MCF 10A (cell line): Measurements from ENCODE around the gene PTPRM. TPM values are rescaled to one million over a fixed set of nuclear protein-coding genes. Genes with fewer than 3 reads are reported as not detected.

ENCODE experiments used
- BruUV-seq: library from RNA; stranded (reverse); fragments of 400-500 nt; replicated peaks from 2 replicates; lab custom pipeline; 2021; lab: Mats Ljungman, UMichigan
- CTCF ChIA-PET: fragments of 300-600 bp; sonication (Branson Sonifier 250); formaldehyde crosslinking; extraction: SDS; loops from one replicate; lab custom pipeline; 2021; ENCODE audit warnings: antibody characterized with exemption, inconsistent platforms; lab: Yijun Ruan, JAX
- POLR2A ChIA-PET: fragments of 300-600, 350-650 bp; sonication (Branson Sonifier 250); formaldehyde crosslinking; extraction: SDS; loops from one replicate; lab custom pipeline; 2020; ENCODE audit warnings: antibody characterized with exemption, inconsistent platforms; lab: Yijun Ruan, JAX
- DNase-seq: peaks from one replicate; pipeline ENCODE4 v3.0.0-alpha.2; 2018; ENCODE audit not compliant: unreplicated experiment
- H3K27ac Mint-ChIP-seq: one replicate; pipeline ENCODE4 v1.8.0; 2022; ENCODE audit warnings: mild to moderate bottlenecking, low read depth, mixed read lengths; ENCODE audit not compliant: unreplicated experiment
- H3K27me3 Mint-ChIP-seq: one replicate; pipeline ENCODE4 v1.8.0; 2022; ENCODE audit warnings: mixed read lengths; ENCODE audit not compliant: insufficient read depth, unreplicated experiment
- H3K36me3 Mint-ChIP-seq: one replicate; pipeline ENCODE4 v1.8.0; 2022; ENCODE audit warnings: mild to moderate bottlenecking, moderate library complexity, mixed read lengths; ENCODE audit not compliant: insufficient read depth, unreplicated experiment
- H3K4me1 Mint-ChIP-seq: one replicate; pipeline ENCODE4 v1.8.0; 2022; ENCODE audit warnings: mixed read lengths; ENCODE audit not compliant: insufficient read depth, unreplicated experiment
- H3K4me3 Mint-ChIP-seq: one replicate; pipeline ENCODE4 v1.8.0; 2022; ENCODE audit warnings: mild to moderate bottlenecking, moderate library complexity, mixed read lengths; ENCODE audit not compliant: unreplicated experiment
- H3K9me3 Mint-ChIP-seq: one replicate; pipeline ENCODE4 v1.8.0; 2022; ENCODE audit warnings: mixed read lengths; ENCODE audit not compliant: unreplicated experiment
- intact Hi-C: fragments of 100-400 bp; cut with micrococcal nuclease; formaldehyde crosslinking; loops from 2 replicates; pipeline ENCODE4 v1.14.1; 2022
- total RNA-seq: library from RNA; stranded (reverse); gene quantifications from 2 replicates; pipeline ENCODE4 v1.2.3, GENCODE V29; 2022
- TF ChIP-seq, protein P1 (sequence below): fragments of 200-600 bp; IDR thresholded peaks from one replicate; pipeline ENCODE4 v1.8.0; 2022; ENCODE audit warnings: antibody characterized with exemption, mild to moderate bottlenecking; ENCODE audit not compliant: unreplicated experiment

PTPRM gene
- total RNA-seq, 1 experiment from 2014 or later = 82.8 TPM

DNA sequence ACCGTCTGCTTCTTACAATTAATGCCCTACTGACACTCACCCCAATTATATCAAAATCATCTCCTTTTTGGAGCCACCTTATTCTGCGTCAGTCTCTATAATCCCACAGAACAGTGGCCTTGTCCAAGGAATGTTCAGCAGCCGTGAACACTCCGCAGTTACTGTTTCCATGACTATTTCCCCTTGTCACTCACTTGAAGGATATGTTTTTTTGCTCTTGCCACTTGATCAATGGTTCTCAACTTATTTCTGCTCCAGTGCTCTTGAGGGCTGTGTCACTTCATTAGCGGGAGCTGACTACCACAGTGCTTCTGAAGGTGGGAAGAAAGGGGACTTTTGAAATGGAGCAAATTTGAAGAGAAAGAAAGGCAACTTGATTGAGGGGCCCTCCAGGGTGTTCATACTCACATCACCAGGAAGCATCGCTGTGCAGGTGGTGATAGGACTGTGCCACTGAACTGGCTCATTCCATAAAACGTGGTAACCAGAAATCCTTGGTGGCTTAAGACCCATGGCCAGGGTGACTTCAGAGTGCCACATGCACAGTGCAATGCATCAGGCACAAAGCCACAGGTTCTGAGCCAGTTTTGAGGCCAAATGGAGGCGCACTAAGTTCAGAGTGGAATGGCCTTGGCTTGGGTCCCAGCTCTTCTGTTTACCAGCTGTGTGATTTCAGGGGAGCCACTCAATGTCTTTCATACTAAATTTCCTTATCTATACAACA is 721.5 kb downstream of the PTPRM start:
- Mint-ChIP-seq H3K36me3 (peaks cover 7% of the 10 kb centered on the region), H3K9me3 (no peaks in the 10 kb centered on the region), H3K4me3 (no peak overlapping the region), H3K4me1 (no peaks in the 10 kb centered on the region), H3K27me3 (no peaks in the 10 kb centered on the region), H3K27ac (no peak overlapping the region)
- POLR2A ChIA-PET = no interaction called here
- TF ChIP-seq, protein P1, sequence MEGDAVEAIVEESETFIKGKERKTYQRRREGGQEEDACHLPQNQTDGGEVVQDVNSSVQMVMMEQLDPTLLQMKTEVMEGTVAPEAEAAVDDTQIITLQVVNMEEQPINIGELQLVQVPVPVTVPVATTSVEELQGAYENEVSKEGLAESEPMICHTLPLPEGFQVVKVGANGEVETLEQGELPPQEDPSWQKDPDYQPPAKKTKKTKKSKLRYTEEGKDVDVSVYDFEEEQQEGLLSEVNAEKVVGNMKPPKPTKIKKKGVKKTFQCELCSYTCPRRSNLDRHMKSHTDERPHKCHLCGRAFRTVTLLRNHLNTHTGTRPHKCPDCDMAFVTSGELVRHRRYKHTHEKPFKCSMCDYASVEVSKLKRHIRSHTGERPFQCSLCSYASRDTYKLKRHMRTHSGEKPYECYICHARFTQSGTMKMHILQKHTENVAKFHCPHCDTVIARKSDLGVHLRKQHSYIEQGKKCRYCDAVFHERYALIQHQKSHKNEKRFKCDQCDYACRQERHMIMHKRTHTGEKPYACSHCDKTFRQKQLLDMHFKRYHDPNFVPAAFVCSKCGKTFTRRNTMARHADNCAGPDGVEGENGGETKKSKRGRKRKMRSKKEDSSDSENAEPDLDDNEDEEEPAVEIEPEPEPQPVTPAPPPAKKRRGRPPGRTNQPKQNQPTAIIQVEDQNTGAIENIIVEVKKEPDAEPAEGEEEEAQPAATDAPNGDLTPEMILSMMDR = no peak
- no peak for DNase-seq
- BruUV-seq = no TSS peak
- intact Hi-C loops = no loop called here
- CTCF ChIA-PET = no interaction called here

DNA sequence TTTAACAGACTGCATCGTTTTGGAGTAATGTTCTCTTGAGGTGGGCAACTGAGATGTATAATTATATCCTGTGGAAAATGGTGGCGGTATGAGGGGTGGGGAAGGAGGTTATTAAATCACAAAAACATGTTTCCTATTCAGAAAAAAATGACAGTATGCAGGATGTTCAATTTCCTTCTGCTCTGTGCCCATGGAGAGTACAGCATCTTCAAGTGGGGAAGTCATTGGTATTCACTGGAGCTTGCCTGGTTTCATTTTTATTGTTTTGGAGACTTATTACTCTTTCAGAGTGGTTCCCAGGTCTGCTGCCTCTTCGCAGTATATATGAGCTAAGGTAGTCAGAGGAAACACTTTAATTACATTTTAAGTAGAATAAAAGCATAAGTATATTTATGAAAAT is 723.3 kb downstream of the PTPRM start:
- Mint-ChIP-seq H3K36me3 (peaks cover 7% of the 10 kb centered on the region), H3K4me1 (no peaks in the 10 kb centered on the region), H3K27me3 (no peaks in the 10 kb centered on the region), H3K4me3 (no peak overlapping the region), H3K9me3 (no peaks in the 10 kb centered on the region), H3K27ac (no peak overlapping the region)
- intact Hi-C loops = no loop called here
- TF ChIP-seq, protein P1 = no peak
- ChIA-PET CTCF (no interaction called here), POLR2A (no interaction called here)
- no peak for DNase-seq
- no TSS peak for BruUV-seq

DNA sequence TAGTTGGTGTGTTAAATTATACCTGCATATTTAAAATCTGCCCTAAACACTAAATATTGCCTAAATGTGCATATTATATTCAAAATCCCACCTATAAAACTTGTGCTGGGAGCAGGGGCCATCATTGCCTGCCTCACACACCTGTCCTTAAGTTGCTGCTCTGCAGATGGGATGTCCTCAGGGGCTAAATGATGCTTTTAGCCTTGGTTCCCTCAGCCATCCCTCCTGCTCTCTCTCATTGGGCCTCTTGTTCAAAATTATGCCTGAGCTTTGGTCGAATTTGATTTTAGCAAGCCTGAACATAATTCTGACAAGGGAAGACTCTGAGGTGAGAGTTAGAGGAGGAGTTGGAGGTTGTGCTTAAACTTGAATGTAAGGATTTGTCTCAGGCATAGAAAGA is 723.8 kb downstream of the PTPRM start:
- no peak overlapping the region for H3K4me3 Mint-ChIP-seq
- BruUV-seq = no TSS peak
- POLR2A ChIA-PET = no interaction called here
- H3K36me3 Mint-ChIP-seq = peaks cover 7% of the 10 kb centered on the region
- intact Hi-C loops = no loop called here
- H3K27ac Mint-ChIP-seq = no peak overlapping the region
- H3K4me1 Mint-ChIP-seq = no peaks in the 10 kb centered on the region
- no peak for DNase-seq
- no peaks in the 10 kb centered on the region for H3K27me3 Mint-ChIP-seq
- TF ChIP-seq, protein P1 = no peak
- CTCF ChIA-PET = interaction anchor here (0.8 kb wide), 1 partner anchor 20 kb away, joined by 3 read pairs; no protein-coding TSS in a partner anchor
- H3K9me3 Mint-ChIP-seq = no peaks in the 10 kb centered on the region

DNA sequence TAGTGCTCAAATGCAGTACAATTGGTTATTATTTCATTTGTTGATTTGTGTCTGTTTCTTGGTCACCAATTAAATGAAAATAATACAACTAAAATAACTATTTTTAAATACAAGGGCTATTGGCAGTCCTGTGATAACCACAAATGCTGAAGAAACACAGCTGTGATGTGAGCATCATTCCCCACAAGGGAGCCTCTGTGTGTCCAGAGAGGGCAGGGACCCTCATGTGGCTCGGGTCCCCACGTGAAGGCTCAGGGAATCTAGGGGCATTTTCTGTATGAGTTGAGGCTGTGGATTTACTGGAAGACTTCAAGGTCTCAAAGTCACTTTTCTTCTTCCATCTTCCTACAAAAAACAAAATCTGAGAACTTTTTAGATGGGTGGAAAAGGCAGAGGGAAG is 726.1 kb downstream of the PTPRM start:
- POLR2A ChIA-PET = no interaction called here
- TF ChIP-seq, protein P1 = no peak
- Mint-ChIP-seq H3K27me3 (no peaks in the 10 kb centered on the region), H3K27ac (no peak overlapping the region), H3K36me3 (peaks cover 12% of the 10 kb centered on the region), H3K4me1 (no peaks in the 10 kb centered on the region), H3K9me3 (no peaks in the 10 kb centered on the region), H3K4me3 (no peak overlapping the region)
- intact Hi-C loops = no loop called here
- CTCF ChIA-PET = interaction anchor here (0.5 kb wide), 1 partner anchor 420 kb away, joined by 3 read pairs; no protein-coding TSS in a partner anchor
- no peak for DNase-seq
- no TSS peak for BruUV-seq
